Prostate gland (tissue), 2 donors: ENCODE data around the gene PCBP4.

ENCODE experiments used
- POLR2A ChIP-seq: fragments of 450-650 bp; IDR thresholded peaks from one replicate; pipeline ENCODE4 v1.6.1; 2016; ENCODE audit warnings: antibody characterized with exemption, mild to moderate bottlenecking
- TF ChIP-seq, protein P1 (sequence below), 4 experiments: fragments of 200-600 bp in 2 of 4; fragments of 450-650 bp in 2 of 4; sonication (generic) in 2 of 4; IDR thresholded peaks; 1 replicate in 3 of 4; 2 replicates in 1 of 4; pipeline ENCODE4 v1.5.1; 2016 to 2019; ENCODE audit warnings: antibody characterized with exemption in 4 of 4, mild to moderate bottlenecking in 2 of 4, moderate library complexity in 2 of 4

- TF ChIP-seq POLR2A: no peak
- TF ChIP-seq, protein P1, sequence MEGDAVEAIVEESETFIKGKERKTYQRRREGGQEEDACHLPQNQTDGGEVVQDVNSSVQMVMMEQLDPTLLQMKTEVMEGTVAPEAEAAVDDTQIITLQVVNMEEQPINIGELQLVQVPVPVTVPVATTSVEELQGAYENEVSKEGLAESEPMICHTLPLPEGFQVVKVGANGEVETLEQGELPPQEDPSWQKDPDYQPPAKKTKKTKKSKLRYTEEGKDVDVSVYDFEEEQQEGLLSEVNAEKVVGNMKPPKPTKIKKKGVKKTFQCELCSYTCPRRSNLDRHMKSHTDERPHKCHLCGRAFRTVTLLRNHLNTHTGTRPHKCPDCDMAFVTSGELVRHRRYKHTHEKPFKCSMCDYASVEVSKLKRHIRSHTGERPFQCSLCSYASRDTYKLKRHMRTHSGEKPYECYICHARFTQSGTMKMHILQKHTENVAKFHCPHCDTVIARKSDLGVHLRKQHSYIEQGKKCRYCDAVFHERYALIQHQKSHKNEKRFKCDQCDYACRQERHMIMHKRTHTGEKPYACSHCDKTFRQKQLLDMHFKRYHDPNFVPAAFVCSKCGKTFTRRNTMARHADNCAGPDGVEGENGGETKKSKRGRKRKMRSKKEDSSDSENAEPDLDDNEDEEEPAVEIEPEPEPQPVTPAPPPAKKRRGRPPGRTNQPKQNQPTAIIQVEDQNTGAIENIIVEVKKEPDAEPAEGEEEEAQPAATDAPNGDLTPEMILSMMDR (IDR thresholded peaks at IDR 0.05): no peak
Measured at GRCh38 chr3:51916418-51916817, 50.8 kb downstream of the PCBP4 start.
